ENCODE measurements around the gene MAP2K6.

The MAP2K6 gene

DNA sequence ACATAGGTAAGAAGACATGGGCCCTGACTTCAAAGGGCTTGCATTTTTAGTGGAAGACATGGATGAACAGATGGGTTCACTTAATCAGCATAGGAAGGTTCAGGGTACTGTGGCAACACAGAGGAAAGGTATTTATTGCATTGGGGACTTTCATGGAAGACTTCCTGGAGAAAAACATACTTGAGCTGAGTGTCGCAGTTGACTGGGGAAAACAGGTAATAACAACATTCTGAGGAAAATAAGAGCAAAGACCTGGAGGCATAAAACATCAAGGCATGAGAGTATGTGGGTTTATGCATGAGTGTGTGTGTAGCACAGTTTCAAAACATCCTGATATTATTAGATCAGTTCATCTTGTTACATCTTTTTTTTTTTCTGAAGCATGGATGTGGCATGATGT, 82.7 kb downstream of the MAP2K6 start:
- DNase-seq: no peak

DNA sequence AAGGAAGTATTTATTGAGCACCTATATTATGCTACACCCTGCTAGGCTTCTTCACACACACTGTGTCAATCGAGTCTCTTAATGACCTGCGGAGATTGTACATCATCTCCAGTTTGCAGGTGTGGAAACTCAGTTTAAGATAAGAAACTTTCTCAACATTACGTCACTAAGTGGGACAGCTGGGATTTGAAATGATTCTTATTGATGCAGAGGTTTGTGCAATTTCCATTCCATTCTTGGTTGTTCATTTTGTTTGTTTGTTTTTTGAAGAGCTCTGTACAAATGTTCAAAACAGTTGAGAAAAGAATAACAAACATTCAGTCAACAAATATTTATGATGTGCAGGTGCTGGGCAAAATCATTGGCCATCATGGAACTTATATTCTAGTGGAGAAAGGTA, 84.8 kb downstream of the MAP2K6 start:
- no peak for DNase-seq

DNA sequence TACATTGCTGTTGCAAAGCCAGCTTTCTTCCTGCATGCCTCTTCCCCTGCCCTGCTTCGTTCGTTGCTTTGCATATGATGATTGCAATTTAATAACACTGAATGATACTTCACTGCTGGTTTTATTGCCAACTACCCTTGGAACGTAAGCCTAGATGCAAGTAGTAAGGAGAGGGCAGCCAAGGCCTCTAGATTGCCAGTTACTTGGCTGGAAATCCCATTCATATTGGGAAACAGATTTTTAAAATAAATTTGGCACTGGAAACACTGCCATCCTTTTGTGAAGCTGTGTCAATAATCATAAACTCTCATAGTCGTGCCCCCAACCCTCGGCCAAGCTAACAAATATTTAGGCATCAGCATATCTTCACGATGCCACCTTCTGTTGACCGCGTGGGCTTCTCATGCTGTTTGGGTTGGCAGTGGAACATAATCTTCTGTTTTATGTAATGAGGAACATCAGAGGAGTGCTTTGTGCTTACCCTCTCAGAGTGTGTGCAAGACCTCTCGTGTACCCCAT, 86.5 kb downstream of the MAP2K6 start:
- no peak for DNase-seq

DNA sequence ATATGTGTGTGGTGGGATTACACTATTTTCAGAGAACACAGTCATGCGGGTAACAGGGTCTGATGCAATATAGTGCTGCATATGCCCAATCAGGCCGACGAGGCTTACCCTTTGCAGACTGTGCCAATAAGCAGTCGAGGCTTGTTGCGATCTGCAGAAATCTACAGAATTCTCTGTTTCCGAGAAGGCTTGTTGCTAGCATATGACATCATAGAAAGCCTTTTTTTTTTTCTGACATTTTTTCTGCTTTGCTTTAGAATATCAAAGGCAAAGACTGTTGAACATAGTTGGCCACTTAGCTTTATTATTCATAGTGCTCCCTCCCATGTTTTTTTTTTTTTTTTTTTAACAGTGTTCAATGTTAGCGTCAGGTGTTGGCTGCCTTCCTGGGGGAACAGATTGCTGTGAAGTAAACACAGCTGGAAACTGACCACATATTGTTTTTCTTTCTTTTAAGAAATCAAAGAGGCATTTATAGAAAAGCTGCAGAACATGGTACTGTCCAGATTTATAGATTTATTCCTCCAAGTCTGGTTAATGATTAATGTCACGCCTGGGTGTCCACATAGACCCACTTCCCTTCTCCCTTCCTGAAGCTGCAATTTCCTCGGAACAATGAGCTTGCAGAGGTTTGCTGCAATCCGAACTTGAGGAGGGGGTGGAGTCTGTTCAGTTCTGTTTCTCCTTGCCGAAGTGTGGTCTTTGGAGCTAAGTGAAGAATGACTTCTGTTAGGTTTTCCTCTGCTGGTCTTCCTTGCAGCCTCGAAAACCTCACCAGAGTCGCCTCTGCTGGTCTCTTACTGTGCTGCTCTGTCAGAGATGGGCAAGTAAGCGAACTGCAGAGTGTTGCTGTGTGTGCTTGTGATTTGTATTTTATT, 87.3 kb downstream of the MAP2K6 start:
- DNase-seq: no peak

DNA sequence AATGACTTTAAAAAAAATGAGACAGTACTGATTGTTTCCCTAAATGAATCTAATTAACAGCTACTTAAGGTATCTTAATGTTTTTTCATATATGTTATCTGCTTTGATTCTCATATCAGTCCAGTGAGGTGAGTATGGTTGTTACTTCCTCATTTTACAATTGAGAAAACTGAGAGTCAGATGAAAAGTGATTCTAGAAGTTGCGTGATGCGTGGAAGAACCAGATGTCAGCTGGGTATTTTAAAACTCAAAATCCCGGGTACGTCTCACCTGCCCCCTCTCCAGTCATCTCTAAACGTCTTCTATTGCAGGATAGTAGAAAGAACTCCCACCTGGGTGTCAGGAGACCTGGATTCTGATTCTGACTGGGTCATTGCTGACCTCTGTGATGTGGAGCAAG, 89.2 kb downstream of the MAP2K6 start:
- DNase-seq: no peak

DNA sequence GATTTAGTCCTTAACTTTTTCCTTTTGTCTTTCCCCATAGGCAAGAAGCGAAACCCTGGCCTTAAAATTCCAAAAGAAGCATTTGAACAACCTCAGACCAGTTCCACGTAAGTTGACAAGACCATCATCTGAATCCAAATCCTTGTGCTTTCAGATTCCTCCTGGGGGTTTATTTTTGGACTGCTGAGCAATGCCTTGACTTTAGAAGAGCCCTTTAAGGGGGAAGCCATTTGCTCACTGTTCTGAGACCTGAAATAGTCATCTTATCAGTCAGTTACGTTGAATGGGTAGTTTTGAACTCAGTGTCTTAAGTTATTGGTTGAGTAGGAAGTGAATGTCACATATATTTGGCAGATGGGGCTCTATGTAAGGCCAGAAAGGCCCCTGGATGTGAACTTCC, 91.2 kb downstream of the MAP2K6 start:
- DNase-seq: no peak

DNA sequence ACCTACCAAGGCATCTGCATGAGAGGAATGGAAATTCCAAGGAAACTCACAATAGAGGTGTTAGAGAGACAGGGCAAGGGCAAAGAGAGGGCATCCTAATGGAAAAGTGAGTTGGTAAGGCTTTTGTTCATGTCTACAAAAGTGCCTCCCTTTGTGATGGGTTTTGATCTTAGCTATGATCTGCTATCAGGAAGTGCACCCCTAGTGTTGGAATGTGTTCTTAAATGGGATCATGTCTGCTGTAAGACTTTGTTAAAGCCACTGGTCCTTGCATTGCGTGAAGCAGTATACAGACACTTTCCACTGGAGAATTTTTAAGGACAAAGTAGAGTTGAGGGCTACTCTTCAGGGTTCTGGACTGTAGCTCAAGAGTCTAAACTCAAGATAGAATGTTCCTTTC, 92.0 kb downstream of the MAP2K6 start:
- DNase-seq: no peak

DNA sequence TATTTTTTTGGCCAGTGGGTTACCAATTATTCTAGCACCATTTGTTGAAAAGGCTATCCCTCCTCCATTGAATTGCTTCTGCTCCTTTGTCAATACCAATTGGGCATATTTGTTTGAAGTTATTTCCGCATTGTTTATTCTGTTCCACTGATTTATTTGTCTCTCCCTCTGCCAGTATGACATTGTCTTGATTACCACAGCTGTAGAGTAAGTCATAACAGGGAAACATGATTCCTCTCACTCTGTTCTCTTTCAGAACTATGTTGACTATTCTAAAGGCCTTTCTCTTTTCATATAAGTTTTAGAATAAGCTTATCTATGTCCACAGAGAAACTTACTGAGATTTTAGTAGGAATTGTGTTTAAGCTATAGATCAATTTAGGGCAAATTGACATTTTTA, 94.3 kb downstream of the MAP2K6 start:
- no peak for DNase-seq

DNA sequence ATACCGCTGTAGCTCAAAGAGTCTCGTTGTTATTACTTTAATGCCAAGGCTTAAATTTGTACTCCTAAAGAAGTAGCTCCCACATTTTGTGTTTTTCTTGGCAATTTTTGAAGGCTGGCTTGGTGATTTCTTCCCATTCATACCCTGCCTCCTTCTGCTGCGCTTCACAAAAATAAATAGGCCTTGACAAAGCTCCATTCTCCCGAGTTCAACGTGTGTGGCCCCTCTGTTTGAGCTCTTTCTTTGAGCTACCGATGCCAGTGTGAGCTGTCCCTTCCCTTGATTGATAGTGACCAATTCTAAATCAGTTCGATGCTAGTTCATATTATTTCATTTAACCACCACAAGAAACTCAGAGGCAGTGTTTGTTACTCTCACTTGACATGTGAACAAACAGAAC, 96.8 kb downstream of the MAP2K6 start:
- no peak for DNase-seq

DNA sequence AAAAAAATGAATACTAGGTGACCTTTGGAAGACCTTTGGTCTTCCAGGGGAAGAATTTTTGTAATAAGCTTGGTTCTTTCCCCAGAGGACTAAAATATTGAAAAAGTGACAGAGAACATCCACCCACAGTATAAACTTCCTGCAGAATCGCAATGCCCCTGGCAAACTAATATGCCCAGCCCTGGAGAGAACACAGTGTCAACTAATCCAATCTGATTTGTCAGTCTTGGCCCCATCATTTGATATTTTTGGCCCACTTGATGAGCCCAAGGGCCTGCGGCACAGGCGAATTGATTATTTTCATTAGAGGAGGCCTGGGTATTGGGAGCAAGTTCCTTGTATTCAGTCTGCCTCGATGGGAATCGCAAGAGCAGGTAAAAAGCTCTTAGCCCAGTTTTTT, 98.4 kb downstream of the MAP2K6 start:
- DNase-seq: no peak

DNA sequence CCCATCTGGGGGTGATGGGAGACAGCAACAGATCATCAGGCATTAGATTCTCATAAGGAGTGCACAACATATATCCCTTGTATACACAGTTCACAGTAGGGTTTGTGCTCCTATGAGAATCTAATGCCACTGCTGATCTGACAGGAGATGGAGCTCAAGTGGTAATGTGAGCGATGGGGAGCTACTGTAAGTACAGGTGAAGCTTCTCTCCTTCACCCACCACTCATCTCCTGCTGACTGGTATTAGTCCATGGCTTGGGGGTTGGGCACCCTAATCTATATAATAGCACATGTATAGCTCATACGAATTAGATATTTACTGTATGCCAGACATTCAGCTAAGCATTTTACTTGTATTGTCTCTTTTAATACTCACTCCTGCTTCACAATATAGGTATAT, 101.7 kb downstream of the MAP2K6 start:
- no peak for DNase-seq

DNA sequence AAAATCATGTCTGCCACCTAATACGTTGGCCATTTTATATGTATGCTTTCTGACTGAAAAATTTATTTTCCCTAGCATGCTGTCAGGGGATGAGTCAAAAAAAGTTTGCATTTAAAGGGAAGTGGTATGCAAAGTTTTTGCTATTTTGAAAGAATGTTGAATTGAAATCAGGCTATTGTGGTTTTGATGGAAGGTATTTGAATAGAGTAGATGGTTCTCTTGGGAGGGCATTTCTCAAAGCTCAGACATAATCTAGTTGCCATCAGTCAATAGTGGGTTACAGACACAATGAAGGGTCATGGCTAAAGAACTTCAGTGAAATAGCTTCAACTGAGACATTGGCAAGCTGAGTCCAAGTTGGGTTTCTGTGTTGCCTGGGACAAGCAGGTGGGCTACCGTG, 102.4 kb downstream of the MAP2K6 start:
- no peak for DNase-seq

DNA sequence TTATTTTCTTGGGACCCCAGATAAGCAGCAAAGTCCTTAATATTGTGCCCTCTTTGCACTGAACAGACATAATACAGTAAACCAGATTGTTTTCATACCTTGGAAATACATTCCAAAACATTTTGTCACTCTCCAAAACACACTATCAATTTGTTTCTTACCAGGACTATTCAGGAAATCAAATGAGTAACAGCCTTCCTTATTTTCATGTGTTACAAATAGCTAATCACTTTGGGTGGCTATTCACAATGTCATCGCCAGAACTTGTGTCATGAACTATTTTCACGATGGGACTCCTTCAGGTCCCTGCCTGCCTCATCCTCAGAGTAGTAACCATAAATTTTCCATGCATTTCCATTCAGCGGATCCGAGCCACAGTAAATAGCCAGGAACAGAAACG, 104.5 kb downstream of the MAP2K6 start:
- no peak for DNase-seq

DNA sequence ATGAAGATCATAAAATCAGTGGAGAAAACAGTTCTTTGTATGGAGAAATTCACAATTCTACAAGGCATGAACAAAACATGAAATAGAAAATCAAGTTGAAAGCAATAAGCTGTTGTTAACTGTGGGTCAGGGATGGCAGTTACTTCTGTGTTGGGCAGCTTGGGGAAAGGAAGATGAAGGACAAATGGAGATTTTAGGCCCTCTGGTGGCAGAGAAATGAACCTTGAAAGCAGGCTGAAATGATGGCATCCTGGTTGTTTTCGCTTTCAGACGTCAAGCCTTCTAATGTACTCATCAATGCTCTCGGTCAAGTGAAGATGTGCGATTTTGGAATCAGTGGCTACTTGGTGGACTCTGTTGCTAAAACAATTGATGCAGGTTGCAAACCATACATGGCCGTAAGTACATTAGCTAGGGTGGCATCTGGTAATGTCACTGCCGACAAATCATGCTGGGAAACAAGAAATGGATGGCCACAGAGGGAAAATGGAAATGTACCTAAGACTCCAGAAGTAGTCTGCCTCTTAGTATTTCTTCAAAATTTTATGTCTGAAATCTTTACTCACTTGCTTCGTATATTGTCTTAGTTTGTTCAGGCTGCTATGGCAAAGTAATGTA, 108.9 kb downstream of the MAP2K6 start:
- peak in 1 of 2 donors; percentile 3 for DNase-seq

DNA sequence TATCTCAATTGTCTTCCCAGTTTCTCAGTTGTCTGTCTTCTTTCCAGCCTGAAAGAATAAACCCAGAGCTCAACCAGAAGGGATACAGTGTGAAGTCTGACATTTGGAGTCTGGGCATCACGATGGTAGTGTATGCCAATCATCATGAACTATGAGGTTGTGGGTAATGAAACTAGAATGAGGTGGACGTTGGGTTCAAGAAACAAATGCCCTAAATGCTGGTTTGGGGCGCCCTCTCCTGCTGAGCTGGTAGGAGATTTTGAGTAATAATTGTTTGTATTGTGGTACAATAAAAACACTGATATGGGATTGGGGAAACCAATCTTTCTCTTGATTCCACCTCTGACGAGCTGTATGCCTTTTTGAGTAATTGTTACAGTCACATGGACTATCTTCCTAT, 110.4 kb downstream of the MAP2K6 start:
- no peak for DNase-seq

DNA sequence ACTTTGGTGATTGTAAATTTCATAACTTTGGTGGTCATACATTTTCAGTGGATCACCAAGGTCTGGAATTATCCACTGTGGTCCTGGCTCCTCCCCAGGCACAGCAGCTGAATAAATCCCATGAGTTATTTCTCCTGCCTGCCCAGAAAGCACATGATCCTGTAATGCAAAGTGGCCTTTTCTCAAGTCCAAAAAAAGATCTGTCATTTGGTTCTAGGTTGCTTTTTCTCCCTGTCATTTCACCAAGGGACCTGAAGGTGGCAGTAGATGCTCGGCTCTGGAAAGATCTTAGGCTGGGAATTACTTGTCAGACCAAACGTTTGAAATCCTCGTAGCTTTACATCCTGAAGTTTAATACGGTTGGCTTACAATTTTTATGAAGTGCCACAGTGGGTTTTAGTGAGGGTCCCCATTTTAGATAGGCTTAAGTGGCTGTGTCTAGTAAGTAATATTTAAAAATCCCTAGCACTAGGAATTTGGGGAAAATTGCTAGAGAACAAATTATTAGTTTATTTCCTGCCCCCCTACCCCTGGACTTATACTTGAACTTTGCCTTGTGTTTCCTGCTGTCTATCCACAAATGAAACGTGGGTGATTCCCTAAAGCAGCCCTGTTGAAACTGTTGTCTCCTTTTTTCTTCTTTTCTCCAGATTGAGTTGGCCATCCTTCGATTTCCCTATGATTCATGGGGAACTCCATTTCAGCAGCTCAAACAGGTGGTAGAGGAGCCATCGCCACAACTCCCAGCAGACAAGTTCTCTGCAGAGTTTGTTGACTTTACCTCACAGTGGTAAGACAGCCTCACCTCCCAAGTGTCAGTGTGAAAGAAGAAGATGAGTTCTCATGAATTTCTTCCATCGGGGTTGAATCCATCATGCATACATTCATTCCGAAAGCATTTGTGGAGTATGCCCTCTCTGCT, 111.7 kb downstream of the MAP2K6 start:
- peak in 1 of 2 donors; percentile 3 for DNase-seq

DNA sequence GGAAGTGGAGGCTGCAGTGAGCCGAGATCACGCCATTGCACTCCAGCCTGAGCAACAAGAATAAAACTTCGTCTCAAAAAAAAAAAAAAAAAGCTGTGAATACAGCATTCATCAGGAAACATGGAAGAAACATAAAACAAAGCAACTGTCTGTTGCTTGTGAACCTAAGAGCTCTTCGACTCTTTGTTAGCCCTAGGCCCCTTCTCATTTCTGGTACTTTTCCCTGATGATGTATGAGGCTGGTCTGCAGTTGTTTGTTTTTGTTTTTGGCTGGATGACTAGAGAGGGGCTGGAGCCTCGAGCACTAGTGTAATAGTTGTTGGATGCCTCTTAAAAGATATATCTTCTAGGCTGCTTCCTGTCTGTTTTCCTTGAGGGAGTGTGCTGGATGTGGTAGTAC, 113.5 kb downstream of the MAP2K6 start:
- DNase-seq: no peak

DNA sequence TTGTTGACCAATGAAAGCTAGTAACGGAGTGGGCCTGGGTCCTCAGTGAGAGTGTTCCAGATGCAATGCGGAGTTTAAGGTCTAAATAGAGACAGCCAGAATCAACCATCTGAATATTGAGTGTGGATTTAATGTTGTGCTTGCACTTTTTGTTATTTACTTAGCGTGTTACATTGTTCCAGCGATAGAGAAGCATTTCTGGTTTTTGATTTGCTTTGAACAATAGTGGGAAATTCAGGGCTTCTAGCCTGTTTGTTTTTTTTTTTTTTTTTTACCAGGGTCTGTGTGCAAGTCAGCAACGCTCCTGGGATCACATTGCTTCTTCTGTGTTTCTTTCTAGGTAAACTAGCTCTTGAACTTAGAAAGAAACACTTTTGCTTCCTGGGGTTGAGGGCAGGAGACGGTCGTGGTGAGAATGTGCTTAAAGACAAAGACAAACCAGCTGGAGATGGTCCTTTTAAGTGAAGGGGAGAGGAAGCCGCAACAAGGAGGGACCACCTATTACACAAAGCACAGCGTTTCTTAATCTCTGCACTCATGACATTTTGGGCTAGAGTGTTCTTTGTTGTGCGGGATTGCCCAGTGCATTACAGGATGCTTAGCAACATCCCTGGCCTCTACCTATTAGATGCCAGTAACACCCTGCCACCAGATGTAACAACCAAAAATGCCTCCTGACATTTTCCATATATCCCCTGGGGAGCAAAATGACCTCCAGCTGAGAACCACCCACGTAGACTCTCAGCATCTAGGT, 119.2 kb downstream of the MAP2K6 start:
- DNase-seq: no peak

DNA sequence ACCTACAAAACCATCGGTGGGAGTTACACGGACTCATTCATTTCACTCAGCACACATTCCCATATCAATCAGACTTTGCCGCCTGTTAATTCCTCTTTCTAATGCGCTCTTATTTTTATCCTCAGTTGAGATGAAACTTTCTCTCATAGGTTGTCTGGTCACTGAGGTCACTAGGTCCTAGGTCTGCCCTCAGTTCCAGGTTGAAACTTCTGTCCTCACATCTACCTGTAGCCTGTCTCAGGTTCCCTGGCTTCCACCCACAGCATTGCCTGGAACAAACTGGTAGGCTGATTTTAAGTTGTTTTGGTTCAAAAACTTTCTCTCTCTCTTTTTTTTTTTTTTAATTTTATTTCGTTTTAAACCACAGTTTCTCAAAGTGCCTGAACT, 119.7 kb downstream of the MAP2K6 start:
- DNase-seq: no peak

DNA sequence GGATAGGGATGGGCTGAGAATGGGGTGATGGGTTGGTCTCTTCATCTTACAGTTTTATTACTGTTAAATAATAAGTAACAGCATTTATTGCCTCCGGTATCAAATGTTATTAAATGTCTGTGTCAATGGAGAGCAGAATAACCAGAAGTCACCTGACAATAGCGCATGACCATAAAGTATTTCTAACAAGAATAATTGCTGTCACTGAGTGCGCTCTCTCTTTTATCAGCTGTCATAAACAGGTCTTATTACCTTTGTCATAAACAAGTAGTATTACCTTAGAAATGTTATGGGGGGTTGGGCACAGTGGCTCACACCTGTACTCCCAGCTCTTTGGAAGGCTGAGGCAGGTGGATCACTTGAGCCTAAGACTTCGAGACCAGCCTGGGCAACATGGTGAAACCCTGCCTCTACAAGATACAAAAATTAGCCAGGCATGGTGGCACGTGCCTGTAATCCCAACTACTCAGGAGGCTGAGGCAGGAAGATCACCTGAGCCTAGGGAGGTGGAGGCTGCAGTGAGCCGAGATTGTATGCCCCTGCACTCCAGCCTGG, 120.6 kb downstream of the MAP2K6 start:
- no peak for DNase-seq

DNA sequence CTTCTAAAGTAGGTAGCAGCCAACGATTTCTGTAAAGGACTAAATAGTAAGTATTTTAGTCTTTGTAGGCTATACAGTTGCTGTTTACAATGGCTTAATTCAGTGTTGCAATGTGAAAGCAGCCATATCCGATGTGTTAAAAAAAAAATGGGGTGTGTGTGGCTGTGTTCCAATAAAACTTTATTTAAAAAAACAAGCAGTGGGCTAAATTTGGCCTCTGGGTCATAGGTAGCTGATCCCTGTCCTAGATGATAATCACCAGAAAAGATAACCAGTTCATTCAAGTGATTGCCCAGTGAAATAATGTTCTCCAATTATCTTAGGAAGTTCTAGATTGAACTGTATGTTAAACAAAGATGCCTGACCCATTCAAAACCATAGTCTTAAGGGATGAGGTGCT, 124.3 kb downstream of the MAP2K6 start:
- no peak for DNase-seq

DNA sequence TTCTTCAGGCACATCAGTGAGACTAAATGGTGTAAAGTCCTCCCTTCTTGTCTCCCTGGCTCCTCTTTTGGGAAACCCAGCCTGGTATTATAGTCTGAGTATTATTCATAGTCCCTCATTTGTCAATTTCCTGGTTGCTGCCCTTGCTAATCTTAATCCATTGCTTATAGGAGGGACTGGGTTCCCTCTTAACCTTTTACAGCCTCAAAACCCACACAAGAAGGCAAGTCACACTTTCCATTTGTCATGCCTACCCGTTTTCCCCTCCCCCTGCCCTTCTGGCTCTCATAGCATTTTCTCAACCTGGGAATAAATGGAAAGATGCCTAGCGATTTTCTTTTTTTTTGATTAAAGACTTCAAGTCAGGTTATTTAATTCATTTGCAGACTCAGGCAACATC, 124.8 kb downstream of the MAP2K6 start:
- DNase-seq: no peak

All from stimulated activated CD4-positive, alpha-beta T cell treated with anti-CD3 and anti-CD28 coated beads, Interleukin-2, amount 100 ng/mL, for 48 hours (primary cell).